NCI-H69 (cell line): ENCODE measurements around the gene FHOD3.

Experiments
- DNase-seq: peaks from one replicate; lab custom pipeline; 2025; lab: John Stamatoyannopoulos, UW

FHOD3 gene

GRCh38 chr18:36382854-36383253 is 85.3 kb downstream of the FHOD3 start:
- no peak for DNase-seq

GRCh38 chr18:36386150-36386920 is 88.8 kb downstream of the FHOD3 start:
- no peak for DNase-seq

- peak; percentile 26 for DNase-seq
Observed at GRCh38 chr18:36387310-36387709, 89.8 kb downstream of the FHOD3 start.

- no peak for DNase-seq
Observed at GRCh38 chr18:36388310-36388709, 90.8 kb downstream of the FHOD3 start.

- DNase-seq: no peak
Observed at GRCh38 chr18:36389027-36389426, 91.5 kb downstream of the FHOD3 start.

DNA sequence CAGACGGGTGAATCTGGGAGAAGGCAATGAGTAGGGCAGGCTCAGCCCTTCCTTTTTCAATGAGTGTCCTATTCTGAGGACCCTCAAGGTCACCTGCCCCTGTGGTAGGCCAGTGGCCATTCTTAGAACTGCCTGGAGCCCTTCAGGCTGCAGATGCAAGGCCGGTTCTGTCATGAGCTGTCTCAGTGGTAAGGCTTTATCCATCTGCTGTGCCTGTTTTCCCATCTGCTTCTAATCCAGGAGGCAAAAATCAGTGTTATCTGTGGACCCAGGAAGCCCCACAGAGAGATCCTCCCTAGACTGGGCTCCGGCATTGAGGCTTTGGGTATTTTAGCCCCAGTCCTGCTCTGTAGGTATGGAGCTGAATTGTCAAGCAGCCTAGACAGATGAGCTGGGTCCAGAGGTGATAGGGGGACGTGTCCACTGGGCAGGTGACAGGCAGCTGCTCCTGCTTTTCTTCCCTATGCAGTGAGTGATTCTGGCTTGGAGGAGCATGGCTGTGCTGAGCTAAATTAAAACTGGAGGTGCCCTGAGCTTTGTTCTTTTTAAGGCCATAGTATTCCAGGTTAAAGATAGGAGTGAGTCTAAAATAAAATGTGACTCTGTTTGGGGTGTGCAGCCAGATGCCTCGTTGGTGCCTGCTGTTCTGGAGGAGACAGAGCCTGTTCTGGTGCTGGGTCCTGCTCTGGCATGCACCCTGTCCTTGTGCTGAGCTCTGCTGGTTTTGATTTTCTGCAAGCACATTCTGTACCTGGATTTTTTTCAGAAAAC is 92.5 kb downstream of the FHOD3 start:
- DNase-seq: no peak

GRCh38 chr18:36391426-36392145 is 94.1 kb downstream of the FHOD3 start:
- no peak for DNase-seq

DNA sequence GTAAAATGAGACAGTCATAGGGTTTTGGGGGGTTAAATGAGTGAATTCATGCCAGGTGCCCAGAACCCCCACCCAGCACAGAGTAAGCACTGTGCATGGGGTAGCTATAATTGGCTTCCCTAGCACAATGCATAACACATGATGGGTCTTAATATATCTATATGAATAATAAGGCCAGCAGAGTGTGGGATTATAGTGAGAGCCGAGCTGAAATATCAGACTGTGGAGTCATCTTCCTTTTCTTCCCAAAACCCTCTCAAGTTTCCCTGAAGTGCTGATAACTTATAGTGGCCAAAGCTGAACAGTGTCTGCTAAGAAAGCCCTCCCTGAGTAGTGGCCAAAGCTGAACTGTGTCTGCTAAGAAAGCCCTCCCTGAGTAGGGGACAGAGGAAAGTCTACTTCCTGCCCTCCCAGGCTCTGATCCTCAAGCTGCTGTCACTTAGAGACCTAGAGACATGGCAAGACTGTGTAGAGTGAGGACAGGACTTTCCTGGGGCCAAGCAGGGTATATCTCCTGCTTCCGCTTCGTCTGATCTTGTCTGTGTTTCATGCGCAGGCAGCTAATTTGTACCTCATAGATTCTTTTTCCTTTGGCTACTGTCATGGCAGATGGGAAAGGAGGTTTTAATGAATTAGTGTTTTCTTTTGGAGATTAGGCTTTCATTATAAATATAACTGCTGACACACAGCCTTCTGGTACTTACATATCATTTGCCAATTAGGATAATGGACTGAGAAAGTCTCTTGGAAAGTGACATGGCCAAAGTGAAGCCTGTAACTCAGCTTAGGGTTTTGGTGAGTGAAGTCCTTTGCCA is 94.9 kb downstream of the FHOD3 start:
- no peak for DNase-seq

DNA sequence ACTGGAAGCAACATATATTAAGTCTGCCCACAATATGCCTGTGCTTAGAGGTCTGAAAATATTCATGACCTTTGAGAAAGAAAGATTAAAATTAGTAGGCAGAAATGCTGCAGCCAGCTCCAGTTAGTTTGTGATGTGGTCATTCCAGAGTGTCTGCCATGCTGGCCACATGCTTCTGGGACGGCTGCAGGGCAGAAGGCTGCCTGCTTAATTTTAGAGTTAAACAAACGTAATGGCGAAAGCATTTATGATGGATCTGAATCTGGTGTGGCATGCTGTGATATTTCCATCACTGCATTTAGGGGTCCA is 95.4 kb downstream of the FHOD3 start:
- no peak for DNase-seq

DNA sequence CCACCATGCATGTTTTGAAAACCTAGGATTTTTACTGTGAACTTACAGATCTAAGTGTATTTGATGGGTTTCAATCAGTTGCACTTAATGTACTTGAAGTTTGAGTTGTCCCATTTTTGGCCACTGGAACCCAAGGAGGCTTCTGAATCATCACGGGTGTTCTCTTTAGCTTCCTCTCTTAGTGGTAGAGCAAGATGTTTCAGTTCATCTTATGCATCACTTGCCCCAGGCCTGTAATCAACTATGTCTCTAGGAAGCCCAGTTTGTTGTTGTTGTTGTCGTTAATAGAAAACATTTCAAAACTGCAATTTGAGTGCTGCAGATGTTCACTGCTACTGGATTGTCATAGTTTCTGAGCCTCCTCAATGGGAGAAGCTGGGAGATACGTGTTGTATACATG is 97.0 kb downstream of the FHOD3 start:
- DNase-seq: no peak

DNA sequence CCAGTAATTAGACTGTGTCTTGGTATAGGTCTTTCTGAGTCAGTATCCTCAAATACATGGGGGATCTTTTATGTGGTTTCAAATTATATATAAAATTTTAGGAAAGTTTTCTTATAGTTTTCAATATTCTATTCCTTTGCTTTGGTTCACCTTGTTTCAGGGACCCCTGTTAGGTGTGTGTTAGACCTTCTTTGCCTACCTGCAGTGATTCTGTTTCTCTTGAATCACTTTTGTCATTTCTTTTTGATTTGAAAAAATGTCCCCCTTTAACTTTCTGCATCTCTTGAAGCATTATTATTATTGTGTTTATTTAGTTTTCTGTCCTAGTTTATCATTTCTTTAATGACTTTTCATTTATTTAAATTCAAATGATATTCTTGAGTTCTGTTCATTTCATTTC is 98.7 kb downstream of the FHOD3 start:
- DNase-seq: no peak

GRCh38 chr18:36397033-36397432 is 99.5 kb downstream of the FHOD3 start:
- DNase-seq: no peak

DNA sequence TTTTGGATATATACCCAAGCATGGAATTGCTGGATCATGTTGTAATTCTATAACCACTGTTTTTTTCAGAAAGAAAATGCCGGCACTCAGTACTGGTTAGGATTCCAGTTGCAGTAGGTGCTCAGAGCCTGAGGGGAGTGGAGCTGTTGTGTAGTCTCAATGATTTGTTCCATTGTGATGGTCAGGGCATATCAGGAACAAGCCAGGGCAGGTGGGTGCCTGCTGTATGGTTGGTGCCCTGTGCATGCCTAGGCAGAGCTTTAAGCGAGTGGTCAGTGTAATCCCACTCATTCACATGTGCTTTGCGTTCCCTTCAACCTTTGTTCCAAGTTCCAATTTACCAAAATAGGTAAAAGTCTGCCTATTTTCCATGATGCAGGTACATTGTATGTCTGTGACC is 100.9 kb downstream of the FHOD3 start:
- DNase-seq: no peak

DNA sequence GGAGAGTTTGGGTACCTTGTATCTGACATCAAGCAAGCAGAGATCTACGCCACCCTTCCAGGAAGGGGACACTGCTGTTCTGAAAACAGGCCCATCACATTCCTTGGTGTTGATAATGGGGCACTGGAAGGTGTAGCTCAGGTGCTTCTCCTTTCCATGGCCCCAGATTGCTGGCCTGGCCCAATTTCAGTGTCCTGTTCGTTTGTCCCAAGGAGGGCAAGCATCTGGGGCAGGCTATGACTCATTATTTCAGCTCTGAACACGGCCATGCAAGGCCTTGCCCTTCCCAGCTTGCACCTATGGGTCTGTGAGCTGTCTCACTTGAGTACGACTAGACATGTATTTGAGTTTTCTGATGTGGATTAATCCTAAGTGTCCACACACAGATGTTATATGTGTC is 101.5 kb downstream of the FHOD3 start:
- DNase-seq: no peak

- DNase-seq: no peak
Observed at GRCh38 chr18:36401462-36401861, 103.9 kb downstream of the FHOD3 start.

DNA sequence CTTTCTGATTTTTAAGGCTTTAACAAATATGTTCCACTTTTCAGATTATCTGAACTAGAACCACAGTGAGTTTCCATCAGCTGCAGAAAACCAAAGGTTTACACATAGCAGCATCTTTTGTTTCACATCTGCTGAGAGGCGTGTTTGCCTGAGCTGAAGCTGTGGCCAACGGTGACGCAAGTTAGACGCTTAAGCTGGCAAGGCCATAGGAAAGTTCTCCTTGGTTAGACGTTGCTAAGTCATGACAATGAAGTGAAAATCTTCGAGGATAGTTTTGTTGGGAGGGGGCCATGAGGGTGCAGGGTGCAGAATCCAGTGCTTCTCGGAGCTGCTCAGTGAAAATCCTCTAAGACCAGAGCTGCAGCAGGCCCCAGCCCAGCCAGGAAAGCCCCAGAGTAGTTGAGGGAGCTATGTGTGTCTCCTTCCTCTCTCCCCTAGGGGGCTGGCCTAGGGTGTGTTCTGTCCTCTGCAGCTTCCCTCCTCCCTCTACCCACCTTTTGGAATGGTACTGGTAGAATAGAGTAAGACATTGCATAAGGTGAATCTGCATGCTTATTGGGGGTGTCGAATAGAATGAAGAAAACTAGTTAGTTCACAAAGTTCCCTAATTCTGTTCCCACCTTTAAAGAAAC is 105.4 kb downstream of the FHOD3 start:
- DNase-seq: peak; percentile 38

- DNase-seq: peak; percentile 90
Observed at GRCh38 chr18:36403896-36404820, 106.6 kb downstream of the FHOD3 start.

GRCh38 chr18:36405611-36406010 is 108.1 kb downstream of the FHOD3 start:
- DNase-seq: no peak

GRCh38 chr18:36406805-36407204 is 109.3 kb downstream of the FHOD3 start:
- peak; percentile 94 for DNase-seq

GRCh38 chr18:36408606-36409005 is 111.1 kb downstream of the FHOD3 start:
- peak; percentile 32 for DNase-seq

DNA sequence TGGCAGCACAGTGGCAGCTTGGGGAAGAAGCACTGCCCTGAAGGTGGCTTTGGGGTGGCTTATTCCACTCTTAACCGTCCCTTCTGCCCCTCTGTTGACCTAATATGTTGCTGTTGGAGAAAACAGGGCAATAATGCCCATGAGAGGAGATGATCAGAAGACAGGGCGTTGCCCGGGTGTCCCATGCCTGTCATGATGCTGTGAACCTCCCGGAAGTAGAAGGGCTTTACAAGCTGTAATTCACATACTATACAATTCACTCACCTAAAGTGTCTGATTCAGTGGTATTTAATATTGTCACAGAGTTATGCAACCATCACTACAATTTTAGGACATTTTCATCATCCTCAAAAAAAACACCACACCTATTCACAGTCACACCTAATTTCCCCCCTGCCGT is 112.3 kb downstream of the FHOD3 start:
- DNase-seq: no peak
